Gastroesophageal sphincter (tissue), 3 donors: Measurements from ENCODE around the gene PRR27.

Experiments used
- CTCF ChIP-seq, 4 experiments: fragments of 200-600 bp in 2 of 4; fragments of 450-650 bp in 2 of 4; sonication (generic) in 1 of 4; IDR thresholded peaks; one replicate each; pipeline ENCODE4 v1.5.1; 2017 to 2019; ENCODE audit warnings: antibody characterized with exemption in 4 of 4, mild to moderate bottlenecking in 2 of 4, moderate library complexity in 2 of 4
- EP300 ChIP-seq: sonication (generic); formaldehyde crosslinking; IDR thresholded peaks from one replicate; pipeline ENCODE4 v1.6.1; 2017; ENCODE audit warnings: antibody characterized with exemption, mild to moderate bottlenecking
- POLR2A ChIP-seq, 2 donors: fragments of 450-650 bp; IDR thresholded peaks; one replicate each; pipeline ENCODE4 v1.6.1; 2017; ENCODE audit warnings: antibody characterized with exemption in 2 of 2, mild to moderate bottlenecking in 2 of 2, moderate library complexity in 1 of 2
- POLR2AphosphoS5 ChIP-seq: sonication (generic); formaldehyde crosslinking; IDR thresholded peaks from one replicate; pipeline ENCODE4 v1.6.1; 2017; ENCODE audit warnings: antibody characterized with exemption

GRCh38 chr4:70113656-70114055, 40.4 kb upstream of the PRR27 start:
- TF ChIP-seq POLR2A (IDR thresholded peaks at IDR 0.05) = no peak
- no peak for TF ChIP-seq EP300
- TF ChIP-seq CTCF (IDR thresholded peaks at IDR 0.05) = no peak
- TF ChIP-seq POLR2AphosphoS5 = no peak
